DMS53 (cell line): Measurements from ENCODE around the gene NAA11.

ENCODE experiments used
- DNase-seq: peaks from one replicate; lab custom pipeline; 2025; lab: John Stamatoyannopoulos, UW

Gene NAA11

DNA sequence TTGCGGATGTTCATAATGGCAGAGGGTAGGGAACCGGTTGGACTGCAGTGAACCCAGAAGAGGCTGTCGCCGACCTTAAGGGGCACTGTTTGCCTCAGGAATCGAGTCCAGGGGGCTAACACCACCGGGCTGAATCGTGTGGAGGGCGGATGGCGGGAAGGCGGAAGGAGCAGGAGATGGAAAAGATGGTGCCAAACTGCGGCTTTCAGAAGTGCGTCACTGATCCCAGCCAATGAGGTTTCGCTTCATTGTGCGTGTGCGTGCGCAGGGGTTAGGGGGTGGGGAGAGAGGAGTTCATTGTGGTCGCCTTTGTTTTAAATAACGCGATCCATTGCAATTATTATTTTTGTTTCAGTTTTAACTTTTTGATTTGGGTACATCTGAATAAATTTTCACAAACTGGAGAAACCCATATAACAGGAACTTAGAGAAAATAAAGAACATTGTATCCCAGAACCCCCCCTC lies at the start of gene NAA11:
TSS of gene NAA11 (minus strand) at position 198 of the 465 bp plus-strand sequence. CDS start at position 14, 184 bp downstream.
- DNase-seq = no peak

DNA sequence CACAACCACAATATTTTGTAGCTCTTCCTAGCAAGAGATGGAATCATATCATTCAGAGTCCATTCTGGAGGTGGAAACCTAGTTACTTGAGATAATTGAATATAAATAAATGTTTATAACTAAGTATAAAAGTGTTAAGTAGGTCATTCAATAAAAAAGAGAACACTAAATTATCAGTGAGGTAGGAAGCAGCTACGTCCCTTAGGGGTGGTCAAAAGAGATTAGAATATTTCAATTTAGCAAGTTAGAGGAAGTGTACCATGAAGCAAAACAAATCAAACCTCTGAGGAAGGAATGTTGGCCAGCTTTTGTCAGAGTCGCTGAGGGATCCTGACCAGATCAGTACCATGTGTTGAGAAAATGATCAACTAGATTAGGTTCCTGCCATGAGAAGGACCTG lies 44.2 kb upstream of the NAA11 start:
- no peak for DNase-seq

DNA sequence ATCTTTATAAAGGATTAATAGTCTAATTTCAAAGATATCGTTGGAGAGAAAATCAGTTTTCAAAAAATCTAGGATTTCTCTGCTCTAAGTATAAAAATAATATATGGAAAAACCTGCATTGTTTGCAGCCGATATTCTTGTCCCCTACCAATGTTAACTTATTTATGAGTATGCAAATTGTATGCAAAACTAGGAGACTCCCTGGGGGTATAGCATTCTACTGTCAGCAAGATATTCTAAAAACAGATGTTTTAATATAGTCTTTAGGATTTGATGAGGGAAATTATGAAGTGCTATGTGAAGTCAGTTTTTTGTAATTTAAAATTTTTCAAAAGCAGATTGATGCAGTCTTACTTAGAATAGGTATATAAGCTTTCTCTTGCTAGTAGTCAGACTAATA lies 41.2 kb upstream of the NAA11 start:
- DNase-seq = no peak

DNA sequence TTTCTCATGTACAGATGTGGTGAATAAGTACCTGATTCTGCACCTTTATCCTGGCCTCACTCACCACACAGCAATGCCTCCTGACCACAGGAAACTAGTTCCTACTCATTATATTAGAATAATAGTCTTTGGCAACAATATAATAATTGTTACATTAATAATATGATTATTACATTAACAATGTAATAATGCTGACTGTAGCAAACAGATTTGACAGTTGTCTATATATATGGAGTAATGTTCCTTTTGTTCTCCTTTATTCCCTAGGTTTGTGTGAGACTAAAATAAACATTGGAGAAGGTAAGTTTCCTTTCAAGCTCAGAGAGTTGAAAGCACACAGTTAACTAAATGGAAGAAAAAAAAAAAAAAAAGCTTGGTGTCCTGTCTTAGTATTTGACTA lies 40.6 kb upstream of the NAA11 start:
- no peak for DNase-seq

DNA sequence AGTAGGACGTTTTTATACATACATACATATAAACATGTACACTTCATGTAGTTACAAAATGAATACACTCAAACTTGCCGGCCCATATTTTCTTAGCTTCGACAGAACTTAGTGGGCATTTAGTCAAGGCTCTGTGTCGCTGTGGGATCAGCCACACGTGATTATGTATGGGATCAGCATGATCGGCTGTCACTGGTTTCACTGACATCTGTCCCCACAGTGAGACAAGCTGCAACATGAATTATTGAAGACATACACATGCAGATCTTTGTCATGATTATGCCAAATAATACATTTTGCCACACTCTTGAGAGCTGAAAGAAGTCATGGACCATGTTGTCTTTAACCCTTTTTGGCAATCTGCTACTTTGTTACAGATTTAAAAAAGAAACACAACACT lies 38.2 kb upstream of the NAA11 start:
- DNase-seq = no peak

DNA sequence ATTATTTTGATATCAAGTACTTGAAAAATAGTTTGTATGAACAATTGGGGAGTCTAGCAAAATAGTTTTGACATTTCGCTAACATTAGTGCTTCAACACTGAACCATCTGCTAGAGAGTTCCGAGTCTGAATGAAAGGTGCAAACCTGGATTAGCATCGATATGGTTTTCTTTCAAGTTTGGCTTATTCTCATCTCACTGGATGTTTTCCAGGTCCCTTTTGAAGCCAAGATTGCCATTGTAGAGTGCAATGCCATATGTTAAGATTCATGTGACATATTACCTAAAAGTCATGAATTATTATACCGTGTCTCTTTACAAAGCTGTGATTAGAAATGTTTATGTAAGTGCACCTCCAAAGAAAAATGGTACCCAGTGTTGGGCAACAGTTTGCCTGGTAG lies 36.8 kb upstream of the NAA11 start:
- no peak for DNase-seq

DNA sequence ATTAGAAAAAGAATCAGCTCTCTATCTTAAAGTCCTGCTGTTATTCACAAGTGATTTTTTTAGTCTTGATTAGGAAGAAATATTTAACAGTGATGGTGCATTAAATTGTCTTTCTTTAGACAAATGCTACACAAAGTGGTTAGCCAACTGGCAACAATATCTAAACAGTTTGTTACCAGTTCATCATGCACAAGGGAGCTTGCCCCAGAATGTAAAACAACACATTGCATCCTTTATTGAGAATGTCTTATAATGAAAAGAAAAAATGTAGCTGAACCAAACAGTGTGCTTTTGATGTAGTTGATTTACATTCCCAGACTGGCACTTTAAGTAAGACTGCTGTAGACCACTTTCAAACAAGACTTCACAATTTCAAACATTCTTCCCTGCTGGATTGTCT lies 34.1 kb upstream of the NAA11 start:
- DNase-seq = no peak

DNA sequence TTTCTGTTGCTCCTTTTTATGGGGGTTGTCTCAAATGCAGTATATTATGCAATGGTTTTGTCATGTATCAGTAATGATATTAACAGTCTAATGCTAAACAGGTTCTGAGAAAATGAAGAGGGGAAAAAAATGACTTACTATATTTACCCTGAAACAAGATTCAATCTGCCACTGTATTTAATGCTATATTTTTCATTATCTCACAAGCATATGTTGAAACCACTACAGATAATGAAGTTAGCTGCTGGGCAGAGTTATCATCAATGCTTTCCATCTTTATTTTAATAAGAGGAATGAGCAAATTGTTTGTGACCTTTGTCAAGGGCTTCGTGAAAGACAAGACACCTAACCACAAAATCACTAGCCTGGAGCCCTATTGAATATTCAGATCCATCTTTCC lies 32.6 kb upstream of the NAA11 start:
- DNase-seq = no peak

DNA sequence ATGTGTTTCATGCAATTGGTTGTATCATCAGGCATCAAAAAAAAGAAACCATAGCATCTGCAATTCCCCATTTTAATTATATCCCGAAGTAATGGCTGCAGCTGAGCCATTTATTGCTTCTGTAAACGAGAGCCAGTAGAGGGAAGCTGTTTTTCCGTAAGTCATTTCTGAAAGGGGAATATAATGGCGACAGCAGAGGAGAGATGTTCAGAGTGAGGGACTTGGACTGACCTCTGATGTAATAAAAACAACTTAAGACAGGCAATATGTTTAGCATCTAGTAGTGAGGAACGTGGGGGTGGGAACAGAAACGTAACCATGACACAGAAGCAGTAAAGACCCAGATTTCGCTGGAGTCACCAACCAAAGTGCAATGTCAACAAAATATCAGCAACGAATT lies 31.5 kb upstream of the NAA11 start:
- DNase-seq = no peak

DNA sequence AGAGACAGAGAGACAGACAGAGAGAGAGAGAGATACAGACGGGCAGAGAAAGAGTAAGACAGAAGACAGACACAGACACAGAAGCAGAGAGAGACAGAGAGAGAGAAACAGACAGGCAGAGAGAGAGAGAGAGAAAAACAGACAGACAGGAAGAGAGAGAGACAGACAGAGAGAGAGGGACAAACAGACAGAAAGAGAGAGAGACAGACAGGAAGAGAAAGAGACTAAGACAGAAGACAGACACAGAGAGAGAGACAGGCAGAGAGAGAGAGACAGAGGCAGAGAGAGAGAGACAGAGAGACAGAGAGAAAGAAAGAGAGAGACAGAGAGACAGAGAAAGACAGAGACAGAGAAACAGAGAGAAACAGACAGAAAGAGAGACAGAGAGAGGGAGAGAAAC lies 27.2 kb upstream of the NAA11 start:
- DNase-seq = no peak

DNA sequence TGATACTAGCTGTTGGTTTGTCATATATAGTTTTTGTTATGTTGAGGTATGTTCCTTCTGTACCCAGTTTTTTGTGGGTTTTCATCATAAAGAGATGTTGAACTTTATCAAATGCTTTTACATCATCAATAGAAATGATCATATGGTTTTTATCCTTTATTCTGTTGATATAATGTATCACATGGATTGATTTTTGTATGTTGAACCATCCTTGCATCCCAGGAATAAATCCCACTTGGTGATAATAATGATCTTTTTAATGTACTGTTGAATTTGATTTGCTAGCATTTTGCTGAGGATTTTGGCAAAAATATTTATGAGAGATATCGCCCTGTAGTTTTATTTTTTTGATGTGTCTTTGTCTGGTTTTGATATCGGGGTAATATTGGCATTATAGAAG lies 22.5 kb upstream of the NAA11 start:
- DNase-seq = no peak

DNA sequence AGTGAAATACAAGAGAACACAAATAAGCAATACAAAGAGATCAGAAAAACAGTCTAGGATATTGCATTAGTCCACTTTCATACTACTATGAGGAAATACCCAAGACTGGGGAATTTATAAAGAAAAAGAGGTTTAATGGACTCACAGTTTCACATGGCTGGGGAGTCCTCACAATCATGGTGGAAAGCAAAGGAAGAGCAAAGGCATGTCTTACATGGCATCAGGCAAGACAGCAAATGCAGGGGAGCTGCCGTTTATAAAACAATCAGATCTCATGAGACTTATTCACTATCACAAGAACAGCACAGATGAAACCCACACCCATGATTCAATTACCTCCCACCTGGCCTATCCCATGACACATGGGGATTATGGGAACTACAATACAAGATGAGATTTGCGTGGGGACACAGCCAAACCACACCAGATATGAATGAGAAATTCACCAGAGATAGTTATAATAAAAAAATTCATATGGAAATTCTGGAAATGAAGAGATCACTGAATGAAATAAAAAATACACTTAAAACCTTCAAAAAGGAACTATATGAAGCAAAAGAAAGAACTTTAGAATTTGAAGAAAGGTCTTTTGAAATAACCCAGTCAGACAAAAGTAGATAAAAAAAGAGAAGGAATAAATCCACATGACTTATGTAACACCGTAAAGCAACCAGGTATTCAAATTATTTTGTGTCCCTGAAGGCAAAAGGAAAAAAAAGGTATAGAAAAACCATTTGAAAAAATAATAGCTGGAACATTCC lies 16.2 kb upstream of the NAA11 start:
- no peak for DNase-seq

DNA sequence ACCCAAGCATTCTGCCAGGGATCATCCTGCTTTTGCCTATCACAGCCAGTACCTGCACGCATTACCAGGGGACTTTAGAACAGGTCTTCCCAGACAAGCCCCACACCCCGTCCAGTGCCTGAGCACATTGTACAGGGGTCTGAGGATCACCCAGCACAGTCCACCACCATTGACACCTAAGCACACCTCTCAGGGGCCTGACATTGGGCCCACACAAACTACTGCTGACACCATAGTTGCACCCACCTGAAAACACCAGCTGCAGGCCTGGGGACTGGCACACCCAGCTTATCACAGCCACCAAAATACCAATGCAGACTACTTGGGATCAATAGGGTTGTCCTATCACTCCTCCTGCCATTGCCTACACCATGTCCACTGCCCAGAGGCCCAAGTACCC lies 14.7 kb upstream of the NAA11 start:
- no peak for DNase-seq

DNA sequence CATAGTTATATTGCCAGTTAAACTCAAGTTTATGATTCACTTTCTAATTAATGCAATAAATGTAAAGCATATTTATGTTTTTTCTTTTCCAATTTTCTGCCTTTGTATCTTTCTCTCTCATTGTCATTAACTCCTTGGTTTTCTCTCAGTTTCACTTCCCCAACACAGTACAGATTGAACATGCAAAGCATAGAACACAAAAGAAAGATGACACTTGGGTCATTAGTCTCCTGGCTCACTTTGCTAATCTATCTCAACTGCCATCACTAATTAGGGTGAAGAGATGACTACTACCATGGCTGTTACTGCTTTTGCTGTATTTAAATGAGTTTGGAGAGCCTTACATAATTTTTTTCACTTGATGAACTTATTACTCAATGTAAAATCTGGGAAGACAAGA lies 12.3 kb upstream of the NAA11 start:
- DNase-seq = no peak

DNA sequence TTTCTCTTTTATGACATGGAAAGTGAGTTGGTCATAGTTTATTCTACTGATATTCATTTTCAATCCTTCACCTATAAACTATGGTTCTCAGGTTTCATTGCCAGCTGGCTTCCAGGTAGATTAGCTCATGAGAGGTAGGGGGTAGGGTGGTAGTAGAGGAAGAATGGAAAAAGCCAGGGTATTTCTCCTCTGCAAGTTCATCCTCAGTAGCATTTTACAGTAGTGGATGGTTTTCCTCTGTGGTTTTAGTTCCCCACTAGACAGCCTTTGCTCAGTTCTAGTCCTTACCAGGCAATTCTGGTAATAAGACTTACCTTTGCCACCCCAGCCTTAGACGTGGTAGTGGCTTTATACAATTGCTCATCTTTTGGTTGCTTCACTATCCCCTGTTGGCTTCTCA lies 8.9 kb upstream of the NAA11 start:
- DNase-seq = peak; percentile 65

DNA sequence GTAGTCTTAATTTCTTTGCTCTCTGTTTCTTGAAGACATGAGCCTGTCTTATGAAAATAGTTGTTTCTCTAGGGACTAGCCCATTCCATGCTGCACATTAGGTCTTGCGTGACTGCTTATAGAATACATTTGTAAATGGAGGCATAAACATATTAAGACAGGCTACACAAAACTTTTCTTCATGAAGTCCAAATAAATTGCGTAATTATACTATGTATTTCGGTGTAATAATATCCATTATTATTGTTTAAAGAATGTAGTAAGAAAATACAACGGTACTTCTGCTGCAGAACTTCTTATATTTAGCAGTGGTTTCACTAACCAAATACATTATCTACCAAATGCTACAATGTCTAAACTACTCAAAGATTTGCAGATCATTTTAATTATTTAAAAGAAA lies 8.5 kb upstream of the NAA11 start:
- DNase-seq = no peak

DNA sequence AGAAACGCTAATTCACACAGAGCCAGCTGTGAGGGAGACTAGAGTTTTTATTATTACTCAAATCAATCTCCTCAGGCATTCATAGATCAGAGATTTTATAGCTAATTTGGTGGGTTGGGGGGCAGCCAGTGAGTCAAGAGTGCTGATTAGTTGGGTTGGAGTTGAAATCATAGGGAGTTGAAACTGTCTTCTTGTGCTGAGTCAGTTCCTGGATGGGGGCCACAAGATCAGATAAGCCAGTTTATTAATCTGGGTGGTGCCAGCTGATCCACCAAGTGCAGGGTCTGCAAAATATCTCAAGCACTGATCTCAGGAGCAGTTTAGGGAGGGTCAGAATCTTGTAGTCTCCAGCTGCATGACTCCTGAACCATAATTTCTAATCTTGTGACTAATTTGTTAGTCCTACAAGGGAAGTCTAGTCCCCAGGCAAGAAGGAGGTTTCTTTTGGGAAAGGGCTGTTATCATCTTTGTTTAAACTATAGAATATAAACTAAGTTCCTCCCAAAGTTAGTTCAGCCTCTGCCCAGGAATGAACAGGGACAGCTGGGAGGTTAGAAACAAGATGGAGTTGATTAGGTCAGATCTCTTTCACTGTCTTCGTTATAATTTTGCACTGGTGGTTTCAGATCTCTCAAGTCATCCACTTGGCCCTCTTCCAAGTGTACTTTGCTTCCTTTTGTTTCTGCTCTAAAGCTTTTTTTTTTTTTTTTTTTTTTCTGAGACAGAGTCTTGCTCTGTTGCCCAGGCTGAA lies 5.4 kb upstream of the NAA11 start:
- DNase-seq = peak; percentile 6

DNA sequence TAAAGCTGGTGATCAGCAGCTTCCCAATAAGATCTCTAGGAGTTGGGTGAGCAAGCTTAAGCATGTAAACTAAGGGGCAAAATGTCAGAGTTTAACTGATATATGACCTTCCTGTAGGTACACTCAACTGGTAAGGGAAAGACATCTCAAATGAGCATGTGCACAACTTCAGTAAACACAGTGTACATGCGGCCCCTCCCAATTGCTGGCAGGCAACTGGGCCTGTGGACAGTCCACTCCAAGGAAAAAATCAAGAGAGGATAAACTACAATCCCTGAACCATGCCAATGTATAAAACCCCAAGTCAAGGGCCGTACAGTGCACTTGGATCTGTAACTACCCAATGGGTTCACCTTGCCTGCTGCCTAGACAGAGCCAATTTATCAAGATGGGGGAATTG lies 4.9 kb upstream of the NAA11 start:
- no peak for DNase-seq

DNA sequence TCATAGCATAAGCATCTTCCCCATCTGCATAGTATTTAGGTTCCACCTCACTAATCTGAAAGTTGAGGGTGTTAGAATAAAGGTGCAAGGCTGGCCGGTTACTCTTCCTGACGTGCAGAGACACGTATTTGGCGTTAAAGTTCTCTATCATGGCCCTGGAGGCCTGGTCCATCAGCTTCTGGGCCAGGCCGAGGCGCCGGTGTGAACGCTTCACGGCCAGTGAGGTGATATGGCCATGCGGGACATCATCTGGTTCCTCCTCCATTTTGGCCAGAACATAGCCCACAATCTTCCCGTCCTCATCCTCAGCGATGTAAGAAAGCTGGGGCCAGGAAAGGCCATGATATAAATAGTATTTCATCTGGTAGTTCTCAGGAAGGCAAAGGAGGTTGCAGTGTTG lies 425 bp downstream of the NAA11 start:
- DNase-seq = no peak

DNA sequence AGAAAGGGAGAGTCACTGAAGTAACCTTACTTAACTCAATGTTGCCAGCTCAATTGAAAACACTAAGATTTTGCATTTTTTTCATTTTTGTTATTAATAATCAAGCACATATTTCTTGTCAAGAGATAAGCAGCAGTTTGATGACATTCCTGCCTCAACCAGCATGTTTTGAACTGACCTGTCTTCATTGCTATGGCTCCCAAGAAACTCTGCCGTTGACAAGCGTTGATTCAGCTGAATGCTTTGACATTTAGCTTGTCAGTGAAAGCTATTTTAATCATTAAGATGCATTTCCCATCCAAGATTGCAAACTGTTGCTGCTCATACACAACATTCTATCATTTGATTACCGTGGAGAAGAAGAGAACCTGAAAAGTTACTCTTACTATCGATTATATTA lies 5.9 kb downstream of the NAA11 start:
- DNase-seq = no peak

DNA sequence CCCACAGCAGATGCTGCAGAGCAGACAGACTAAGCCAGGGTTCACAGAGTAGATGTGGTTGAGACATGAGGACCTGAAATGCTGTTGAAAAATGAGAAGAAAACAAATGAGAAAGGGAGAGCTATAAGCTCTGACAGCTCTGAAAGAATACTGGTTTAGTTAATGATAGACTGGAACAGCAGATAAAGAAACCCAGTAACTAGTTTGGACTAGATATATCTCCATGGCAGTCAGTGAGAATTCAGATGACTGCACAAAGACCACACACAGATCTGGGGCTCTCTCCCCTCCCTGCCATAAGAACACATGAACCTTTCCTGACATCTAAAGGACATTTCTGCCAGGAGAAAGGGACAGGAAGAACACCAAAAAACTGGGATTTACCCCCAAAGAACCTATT lies 8.2 kb downstream of the NAA11 start:
- peak; percentile 8 for DNase-seq

DNA sequence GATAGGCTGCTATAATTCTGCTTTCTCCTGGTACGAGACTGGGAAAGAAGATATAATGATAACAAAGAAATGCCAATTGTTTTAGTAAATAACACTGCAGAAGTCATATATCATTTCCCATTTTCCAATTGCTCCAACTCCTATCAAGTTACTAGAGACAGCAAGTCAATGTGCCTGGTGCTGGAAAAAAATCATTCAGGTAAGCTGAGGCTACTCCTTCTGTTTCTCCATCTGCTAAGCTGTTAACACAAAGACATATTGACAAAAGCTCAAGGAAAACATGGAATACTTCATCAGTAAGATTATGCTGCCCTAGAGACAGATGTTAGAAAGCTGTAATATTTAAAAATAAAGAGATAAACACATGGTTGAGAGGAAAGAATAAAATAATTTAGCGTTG lies 10.0 kb downstream of the NAA11 start:
- no peak for DNase-seq

DNA sequence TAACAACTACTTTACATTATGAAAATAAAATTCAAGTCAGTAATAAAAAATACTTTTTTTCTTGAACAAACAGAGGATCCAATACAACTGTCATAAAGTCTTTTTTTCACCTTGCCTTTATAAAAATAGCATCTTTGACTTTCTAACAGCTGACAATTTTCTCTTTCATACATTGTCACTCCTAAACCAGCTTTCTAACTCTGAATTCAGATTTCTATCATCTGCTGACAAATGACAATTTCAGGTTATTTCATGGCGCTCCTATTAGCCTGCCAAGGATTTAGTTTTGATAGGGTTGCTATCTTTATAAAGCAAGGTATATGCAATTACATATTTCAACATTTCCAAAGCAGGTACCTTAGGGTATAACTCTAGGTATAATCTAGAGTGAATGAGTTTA lies 14.6 kb downstream of the NAA11 start:
- no peak for DNase-seq

DNA sequence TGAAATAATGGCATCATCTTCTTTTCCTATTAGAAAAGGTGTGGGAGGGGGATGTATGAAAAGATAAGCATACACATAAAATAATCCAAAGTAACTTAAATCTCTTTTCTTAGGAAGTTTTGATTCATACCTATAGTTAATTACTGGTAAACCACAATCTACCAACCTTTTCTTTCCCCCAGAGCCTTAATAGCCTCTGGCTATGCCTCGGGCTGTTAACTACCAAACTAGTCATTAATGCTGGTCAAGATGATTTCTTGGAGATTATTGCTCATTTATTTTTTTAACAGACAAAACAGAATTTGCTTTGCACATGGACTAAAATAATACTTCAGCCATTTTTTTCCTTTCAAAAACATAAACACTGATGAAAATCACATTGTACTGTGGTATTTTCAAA lies 16.9 kb downstream of the NAA11 start:
- no peak for DNase-seq
